C4-2B (cell line): ENCODE measurements around the gene SAMD13.

Experiments
- CTCF ChIP-seq: fragments of 450-650 bp; conservative IDR thresholded peaks from 2 replicates; pipeline ENCODE4 v1.5.1; 2017; ENCODE audit warnings: mild to moderate bottlenecking
- ZFX ChIP-seq: fragments of 450-650 bp; IDR thresholded peaks from 2 replicates; pipeline ENCODE4 v1.6.1; 2017

GRCh38 chr1:84278905-84279304 lies 22.6 kb upstream of the SAMD13 start:
- TF ChIP-seq CTCF (no peak), ZFX (no peak)
